IPS DF 4.7 (cell line): Measurements from ENCODE around the gene MARVELD1.
"Not testable (repeated sequence)": the region's sequence is repeated elsewhere in the genome, so short reads cannot be mapped to it uniquely, and the experiment has no call there.

Experiments
- DNase-seq: peaks from one replicate; pipeline ENCODE4 v3.0.0-alpha.2; 2013; ENCODE audit warnings: low spot score; ENCODE audit errors: extremely low read depth

Gene MARVELD1

DNA sequence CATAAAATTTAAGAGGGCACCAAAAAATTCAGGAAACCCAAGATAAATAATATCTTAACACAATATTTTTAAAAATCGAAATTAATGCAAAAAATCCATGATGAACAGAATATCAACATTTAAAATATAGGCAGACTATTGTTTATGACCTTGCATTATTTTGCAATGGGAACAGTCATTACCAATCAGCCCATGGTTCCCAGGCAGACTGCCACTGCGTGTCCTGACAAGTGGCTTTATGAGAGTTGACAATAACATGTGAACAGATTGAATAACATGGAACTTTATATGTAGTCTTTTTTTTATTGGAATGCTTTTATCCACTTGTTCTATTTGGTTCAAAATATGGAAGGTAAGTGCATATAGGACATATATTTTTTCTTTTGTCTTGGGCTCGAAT is 23.4 kb upstream of the MARVELD1 start:
- DNase-seq, result no peak

DNA sequence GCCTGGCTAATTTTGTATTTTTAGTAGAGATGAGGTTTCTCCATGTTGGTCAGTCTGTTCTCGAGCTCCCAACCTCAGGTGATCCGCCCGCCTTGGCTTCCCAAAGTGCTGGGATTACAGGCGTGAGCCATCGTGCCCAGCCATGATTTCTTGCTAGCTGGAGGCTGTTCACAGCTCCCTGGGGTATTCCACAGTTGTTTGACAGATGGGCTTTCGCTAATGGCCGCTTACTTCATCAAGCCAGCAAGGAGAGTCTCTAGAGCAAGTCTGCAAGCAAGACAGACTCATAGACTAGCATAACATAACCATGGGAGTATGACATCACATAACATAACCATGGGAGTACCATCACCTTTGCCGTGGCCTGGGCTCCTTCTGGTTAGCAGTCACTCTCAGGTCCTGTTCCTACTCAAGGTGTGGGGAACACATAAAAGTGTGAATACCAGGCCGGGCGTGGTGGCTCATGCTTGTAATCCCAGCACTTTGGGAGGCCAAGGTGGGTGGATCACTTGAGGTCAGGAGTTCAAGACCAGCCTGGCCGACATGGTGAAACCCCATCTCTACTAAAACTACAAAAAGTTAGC is 15.4 kb upstream of the MARVELD1 start:
- not testable (repeated sequence) for DNase-seq

DNA sequence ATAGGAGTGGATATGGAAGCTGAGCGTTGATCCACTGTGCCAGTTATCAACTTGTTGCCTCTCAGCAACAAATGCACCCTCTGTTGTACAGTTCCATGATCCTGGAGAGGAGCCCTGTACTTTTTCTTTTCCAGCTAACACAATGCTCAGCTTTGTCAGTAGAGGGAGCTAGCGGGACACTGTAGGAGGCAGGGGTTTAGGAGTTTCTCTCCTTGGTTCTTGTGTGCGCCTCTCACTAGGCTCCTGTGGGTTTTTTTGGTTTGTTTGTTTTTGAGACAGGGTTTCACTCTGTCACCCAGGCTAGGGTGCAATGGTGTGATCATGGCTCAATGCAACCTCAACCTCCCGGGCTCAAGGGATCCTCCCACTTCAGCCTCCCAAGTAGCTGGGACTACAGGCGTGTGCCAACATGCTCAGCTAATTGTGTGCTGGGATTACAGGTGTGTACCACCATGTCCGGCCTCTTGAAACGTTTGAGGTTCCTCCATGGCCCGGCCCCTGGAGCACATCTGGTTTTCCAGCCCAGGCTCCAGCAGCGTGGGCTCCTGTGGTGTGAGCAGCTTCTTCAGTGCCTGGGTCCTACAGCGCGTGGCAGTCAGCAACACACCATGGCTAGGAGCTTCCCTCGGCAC is 12.0 kb upstream of the MARVELD1 start:
- DNase-seq, result no peak

DNA sequence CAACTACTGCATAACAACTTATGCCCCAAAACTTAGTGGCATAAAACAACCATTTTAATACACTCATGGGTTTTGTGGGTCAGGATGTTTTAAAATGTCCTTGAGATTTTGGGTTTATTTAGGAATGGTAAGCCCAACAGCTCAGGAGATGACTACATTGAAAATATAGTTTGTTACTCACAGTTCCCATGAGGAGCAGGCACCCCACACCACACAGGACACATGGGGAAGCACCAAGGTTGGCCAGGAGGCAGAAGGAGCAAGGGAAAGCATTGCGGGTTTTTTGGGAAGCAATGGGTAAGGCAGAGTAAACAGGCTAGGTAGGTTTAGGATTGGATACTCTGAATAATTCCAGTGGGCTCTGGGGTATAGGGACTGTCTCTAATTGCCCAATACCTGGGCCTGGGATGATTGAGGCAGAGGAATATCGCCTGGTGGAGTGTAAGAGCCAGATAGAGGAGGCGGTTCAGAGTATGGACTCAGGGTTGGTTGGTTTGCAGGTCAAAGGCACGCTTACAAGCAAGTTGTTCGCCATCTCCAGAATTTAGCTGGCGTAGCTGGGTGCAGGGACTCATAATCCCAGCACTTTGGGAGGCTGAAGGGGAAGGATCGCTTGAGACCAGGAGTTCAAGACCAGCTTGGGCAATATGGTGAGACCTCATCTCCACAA is 10.0 kb upstream of the MARVELD1 start:
- no peak for DNase-seq

DNA sequence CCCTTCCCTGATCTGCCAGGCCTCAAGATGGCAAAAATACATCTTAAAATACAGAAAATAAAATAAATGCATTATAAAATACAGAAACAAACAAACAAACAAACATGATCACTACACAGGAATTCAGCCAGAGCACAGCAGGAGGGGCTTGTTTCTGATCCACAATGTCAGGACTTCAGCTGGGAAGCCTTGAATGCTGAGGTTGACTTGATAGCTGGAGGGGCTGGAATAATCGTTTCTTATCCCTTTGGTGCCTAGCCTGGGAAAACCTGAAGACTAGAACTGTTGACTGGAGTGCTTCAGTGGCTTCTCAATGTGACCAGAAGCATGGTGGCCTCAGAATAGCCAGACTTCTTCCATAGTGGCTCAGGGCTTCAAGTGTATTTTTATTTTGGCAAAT is 9.2 kb upstream of the MARVELD1 start:
- no peak for DNase-seq

DNA sequence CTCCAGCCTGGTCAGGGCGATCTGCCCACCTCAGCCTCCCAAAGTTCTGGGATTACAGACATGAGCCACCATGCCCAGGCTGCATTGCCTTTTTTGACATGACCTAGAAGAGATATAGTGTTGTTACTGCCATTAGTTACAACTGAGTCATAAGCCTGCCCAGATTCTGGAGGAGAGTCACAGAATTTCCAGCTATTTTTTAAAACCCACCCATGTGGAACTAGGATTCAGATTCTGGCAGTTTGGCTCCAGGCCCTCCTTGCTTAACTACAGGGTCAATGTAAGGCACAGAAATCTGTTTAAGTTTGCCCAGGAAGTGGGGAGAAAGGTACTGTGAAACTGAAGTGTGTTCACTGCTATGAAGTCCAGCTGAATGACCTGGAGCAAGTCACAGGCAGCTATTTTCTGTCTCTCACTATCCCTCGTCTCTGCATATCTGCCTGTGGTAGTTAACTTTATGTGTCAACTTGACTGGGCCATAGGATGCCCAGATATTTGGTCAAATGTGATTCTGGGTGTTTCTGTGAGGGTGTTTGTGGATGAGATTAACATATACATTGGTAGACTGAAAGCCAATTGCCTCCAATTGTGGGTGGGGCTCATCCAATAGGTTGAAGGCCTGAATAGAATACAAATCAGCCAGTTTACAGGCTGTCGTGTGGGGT is 8.4 kb upstream of the MARVELD1 start:
- DNase-seq, result no peak

DNA sequence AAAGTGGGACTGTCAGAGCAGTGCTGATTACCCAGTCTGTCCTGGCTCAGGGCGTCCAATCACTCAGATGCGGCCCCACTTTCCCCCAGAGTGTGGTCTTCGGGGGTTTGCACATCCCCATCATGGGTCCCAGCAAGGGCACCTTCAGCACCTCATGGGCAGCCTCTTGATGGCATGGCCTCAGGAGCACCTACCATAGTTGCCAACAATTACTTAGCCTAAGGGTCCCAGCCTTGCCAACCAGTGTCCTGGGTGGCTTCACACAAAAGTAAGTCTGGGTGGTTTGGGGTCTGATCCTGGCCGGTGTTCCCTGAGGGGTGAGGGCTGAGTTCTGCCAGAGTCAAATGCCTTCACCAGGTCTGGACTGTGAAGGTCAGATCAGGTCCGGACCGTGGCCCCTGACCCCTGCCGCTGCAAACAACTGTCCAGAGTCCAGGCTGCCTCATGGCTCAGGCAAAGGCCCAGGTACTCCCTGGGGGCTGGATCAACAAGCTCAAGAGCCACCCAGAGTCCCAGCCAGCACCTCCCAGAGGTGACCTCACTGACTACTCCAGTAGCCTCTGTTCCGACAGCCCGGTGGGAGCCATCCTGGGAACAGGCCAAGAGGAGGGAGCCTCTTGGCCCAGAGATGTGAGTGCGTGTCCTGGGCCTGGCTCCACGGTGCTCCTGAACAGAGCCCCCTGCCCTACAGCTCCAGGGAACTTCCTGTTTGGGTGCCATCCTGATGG is 6.2 kb upstream of the MARVELD1 start:
- DNase-seq, result no peak

DNA sequence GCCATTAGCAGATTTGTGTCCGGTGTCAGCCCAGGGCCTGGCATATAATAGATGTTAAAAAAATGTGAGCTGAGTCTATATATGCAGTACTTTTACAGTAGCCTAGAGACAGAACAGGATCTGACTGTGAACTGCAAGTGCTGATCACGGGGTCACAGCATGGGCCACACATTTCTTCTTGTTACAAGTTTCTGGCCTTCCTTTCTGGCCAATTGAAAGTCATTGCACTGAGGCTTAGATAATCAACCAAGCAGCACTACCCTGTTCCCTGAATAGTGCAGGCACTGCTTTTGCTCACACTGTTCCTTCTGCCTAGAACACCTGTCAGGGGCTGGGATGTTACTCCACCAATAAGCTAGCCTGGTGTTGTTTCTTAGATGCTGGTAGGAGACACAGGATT is 5.4 kb upstream of the MARVELD1 start:
- DNase-seq, result no peak

DNA sequence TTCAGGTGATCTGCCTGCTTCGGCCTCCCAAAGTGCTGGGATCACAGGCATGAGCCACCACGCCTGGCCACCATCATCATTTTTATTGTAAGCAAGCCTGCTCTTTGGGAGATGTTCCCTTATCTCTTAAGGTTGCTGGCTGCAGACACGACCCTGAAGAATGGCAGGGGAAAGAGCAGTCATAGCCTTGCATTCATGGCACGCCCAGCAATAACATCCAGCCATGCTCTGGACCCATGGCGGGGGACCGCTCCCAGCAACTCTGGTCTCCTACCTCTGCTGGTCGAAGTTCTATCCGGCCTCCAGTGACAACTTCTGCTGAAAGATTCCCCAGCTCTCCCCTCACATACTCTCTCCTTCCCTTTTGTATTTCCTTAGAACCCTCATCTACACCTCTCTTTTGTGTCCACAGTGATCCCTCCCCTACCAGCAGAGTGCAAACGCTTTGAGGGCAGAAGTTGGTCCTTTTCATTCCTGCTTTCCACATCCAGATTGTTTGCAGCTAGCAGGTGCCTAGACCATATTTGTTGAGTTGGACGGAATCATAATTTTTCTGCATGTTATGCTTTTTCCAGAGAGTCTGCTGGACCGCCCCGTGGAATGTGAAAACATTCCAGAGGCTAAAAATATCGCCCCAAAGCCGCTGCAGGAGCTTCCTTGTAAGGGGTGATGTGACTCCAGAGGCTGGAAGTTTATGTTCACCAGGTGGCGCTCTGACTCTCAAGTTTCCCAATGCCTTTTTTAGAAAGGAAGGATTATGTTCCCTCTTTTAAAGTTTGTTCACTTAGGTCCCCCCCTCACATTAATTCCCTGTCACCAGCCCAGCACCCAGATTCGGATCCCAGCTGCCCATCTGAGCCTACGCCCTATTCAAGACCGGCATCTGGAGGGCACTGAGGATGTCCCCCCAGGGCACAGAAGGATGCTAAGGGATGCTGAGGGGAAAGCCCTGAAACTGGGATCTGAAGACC is 4.3 kb upstream of the MARVELD1 start:
- no peak for DNase-seq

DNA sequence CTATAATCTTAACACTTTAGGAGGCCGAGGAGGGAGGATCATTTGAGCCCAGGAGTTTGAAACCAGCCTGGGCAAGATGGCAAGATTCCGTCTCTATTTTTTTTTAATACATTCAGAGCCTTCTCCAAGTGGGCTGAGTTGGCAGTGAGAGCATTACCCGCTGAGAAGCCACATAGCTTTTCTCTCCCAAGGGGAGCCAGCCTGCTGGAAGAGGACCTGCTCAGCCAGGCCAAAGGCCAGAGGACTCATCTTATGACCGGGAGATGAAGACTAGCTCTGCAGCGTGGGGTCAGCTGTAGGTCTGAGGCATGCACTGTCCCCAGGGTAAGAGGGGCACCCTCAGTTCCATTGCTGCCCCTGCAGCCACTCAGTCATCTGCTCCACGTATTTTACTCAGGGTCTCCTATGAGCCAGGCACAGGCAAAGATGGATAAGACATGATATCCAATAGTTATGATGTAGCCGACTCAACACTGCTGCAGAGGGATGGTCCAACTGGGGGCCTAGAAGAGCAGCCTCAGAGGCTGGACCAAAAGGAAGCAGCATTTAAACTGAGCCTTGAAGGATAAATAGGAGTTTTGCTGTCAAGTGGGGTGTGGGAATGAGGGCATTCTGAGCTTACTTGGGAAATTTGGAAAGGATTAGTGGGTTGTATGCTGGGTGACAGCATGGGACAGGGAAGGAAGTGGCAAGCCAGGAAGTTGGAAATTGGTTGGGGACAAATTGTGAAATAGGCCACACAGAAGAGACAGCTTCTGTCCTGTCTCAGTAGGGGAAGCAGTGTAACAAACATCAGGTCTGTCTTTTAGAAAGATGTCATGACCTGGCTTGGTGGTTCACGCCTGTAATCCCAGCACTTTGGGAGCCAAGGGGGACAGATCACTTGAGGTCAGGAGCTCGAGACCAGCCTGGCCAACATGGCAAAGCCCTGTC is 1.6 kb upstream of the MARVELD1 start:
- no peak for DNase-seq

DNA sequence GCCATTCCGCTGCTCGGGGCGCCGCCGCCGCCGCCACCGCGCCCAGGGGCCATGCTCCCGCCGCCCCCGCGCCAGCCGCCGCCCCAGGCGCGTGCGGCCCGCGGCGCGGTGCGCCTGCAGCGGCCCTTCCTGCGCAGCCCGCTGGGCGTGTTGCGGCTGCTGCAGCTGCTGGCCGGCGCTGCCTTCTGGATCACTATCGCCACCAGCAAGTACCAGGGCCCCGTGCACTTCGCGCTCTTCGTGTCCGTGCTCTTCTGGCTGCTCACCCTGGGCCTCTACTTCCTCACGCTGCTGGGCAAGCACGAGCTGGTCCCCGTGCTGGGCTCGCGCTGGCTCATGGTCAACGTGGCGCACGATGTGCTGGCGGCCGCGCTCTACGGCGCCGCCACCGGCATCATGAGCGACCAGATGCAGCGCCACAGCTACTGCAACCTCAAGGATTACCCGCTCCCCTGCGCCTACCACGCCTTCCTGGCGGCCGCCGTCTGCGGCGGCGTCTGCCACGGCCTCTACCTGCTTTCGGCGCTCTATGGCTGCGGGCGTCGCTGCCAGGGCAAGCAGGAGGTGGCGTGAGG is 383 bp downstream of the MARVELD1 start:
- DNase-seq, result no peak

DNA sequence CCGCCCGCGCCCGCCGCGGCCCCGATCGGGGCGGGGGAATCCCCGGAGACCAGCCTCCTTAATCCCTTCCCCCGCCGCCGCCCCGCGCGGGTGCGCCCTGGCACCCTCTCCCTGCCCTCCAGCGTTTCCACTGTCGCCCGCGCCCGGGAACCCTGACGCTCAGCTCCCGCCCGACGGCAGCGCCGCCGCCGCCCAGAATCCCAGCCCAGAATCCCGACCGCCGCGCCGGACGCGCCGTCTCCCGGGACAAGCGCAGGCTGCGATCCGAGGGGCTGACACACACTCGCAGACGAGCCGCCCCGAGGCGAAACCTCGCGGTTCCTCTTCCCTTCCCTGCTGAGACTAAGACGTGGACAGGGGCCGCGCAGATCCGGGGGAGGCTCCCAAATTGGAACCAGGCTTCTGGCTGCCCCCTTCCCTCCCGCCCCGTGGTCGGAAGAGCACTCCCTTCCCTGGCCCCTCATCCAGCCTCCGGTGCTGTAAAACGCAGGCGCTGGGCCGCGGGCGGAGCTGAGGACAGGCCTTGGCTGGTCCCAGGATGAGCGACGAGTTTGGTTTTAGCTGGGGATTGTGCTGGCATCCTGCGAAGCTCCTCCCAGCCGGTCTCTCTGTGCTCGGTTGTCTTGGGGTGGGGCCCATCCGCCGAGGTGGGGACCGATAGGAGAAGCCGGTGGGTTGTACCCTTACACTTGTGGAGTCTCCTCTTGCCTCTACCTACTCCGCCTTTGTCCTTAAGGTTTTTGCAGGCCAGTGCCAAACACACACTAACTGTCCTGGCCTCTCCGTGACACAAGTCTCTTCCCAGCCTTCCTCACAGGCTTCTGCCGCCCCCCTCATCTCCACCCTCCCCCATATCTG is 1.1 kb downstream of the MARVELD1 start:
- no peak for DNase-seq

DNA sequence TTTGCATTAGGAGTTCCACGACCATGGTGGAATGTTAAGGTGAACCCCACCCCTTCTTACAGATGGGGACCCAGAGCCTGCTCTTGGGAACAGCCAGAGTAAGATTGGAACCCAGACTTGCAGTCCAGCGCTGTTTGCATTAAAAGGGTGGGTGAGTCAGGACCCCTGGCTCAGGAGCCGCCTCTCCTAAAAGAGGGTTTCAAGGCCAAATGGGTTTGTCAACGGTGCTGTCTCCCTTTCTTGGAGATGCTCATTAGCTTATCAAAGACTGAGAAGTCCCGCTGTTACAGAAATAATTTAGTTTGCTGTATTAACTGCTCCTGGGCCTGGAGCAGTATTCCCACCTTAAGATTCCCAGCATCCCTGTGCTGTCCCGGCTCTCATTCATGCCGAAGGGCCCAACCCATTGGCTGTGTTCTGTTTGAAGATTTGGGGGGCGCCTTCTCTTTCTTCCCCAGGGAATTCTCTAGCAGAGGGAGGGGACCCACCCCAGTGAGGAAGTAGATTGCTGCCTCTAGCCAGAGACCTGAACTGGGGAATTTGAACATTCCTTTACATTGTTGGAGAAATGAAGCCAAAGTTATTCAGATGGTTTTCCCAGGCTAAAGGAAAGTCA is 1.8 kb downstream of the MARVELD1 start:
- DNase-seq, result no peak

DNA sequence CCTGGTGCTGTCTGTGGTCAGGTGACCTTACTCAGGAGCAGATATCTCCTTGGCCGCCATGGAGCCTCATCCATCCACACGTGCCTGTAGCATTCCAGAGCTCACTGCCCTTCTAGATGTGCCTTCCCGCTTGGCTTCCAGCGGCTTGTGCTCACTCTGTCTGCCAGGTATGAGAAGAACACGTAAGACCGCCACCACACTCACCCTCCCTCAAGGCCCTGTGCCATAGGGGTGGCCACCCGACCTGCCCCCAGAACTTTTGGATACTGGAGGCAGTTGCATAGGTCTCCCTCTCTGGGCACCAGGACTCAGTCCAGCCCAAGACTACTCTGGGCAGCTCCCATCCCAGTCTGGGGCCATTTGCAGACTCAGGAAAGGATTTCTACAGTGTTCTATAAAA is 4.1 kb downstream of the MARVELD1 start:
- no peak for DNase-seq

DNA sequence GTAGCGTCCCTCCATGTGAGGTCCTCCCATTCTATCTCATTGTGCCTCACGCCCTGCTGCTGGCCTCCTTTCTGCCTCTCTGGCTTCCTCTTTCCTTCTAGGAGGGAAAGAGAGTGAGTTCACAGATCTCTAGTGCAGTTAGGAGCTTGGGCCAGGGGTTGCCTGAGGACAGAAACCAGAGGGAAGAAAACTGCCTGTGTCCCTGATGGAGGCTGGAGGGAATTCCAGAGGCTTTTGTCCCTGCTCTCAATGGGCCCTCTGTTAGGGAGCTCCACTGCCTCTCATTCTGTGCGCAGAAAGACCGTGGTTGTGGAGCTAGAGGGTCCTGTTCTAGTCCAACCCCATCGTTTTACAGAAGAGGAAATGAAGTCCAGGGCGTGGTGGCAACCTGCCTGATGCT is 4.6 kb downstream of the MARVELD1 start:
- DNase-seq, result no peak

DNA sequence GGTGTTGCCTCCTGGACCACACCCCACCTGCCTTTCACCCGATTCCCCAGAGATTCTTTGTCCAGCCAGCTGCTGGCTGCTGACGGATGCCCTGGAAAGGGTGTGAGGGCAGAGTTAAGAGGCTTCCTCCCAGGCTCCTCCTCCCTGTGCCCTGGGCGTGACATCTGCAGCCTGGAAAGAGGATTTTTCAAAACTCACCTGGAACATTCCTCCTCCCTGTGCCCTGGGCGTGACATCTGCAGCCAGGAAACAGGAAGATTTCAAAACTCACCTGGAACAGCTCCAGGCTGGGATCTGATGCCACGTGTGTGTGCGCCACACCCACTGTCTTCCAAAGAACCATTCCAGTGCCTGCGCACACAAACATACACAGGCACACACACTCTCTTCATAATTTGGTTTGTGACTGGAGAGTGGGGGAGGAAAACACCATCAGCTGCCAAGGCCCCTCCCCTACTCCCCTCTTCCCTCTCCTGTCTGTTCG is 5.2 kb downstream of the MARVELD1 start:
- DNase-seq, result no peak

DNA sequence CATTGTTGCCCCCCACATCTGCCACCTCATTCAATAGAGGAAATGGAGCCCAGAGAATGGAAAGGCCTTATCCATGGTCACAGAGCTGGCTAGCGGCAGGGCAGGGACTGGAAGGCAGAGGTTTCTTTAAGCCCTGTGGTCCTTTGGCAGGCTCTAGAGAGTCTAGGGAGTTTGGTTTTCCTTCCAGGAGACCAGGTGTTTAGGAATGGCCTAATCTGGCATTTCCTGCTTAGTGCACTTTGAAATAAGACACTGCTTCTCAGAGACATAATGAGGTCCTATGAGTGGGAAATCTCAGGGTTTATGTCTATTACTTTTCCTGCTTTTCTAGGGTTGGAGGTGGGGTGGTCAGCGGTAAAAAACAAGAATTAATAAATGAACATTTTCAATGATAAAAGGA is 6.1 kb downstream of the MARVELD1 start:
- no peak for DNase-seq
